ENCODE data around the gene SLC7A4. TPM values are rescaled to one million over a fixed set of nuclear protein-coding genes. Genes with fewer than 3 reads are reported as not detected.

SLC7A4 gene
- total RNA-seq, 2 experiments from 2014 or later: not detected

- Histone ChIP-seq H3K79me2 (ENCODE audit: insufficient read depth, low read depth, low read length) (no peaks in the 10 kb centered on the region), H4K20me1 (ENCODE audit: insufficient read depth, low read length) (no peaks in the 10 kb centered on the region), H3K27ac (ENCODE audit: low read depth, low read length, poor library complexity, severe bottlenecking) (no peak overlapping the region), H3K4me3 (ENCODE audit: low read depth, low read length, poor library complexity, severe bottlenecking) (no peak overlapping the region), H3K36me3 (ENCODE audit: insufficient read depth, low read length) (no peaks in the 10 kb centered on the region), H2AFZ (ENCODE audit: low read length) (no peak overlapping the region), H3K9me3 (ENCODE audit: low read length) (no peaks in the 10 kb centered on the region), H3K9me2 (ENCODE audit: insufficient read depth, low read length) (no peaks in the 10 kb centered on the region), H3K4me1 (ENCODE audit: insufficient read depth, low read length, poor library complexity, severe bottlenecking) (peaks cover 4% of the 10 kb centered on the region), H3K4me2 (ENCODE audit: low read length) (no peak overlapping the region)
- ChIA-PET CTCF (ENCODE audit: unreplicated experiment) (no interaction called here), POLR2A (no interaction called here)
- DNase-seq (ENCODE audit: low spot score): no peak
- TF ChIP-seq CTCF (conservative IDR thresholded peaks at IDR 0.05; ENCODE audit: low read length) (no peak), EZH2phosphoT487 (IDR thresholded peaks at IDR 0.05; ENCODE audit: borderline replicate concordance, low read depth, low read length) (no peak)
- intact Hi-C loops (cut with micrococcal nuclease; ENCODE audit: unreplicated experiment): loop anchor here (10.0 kb wide), 1 partner anchor 66 kb away; no protein-coding TSS in a partner anchor
- BruUV-seq (replicated peaks): no TSS peak
Measured at GRCh38 chr22:21028277-21029251, 3.8 kb downstream of the SLC7A4 start.

GRCh38 chr22:21026783-21027692 lies 5.3 kb downstream of the SLC7A4 start:
- H3K27ac ChIP-seq (ENCODE audit: low read depth, low read length, poor library complexity, severe bottlenecking): no peak overlapping the region
- ChIA-PET POLR2A (no interaction called here), CTCF (ENCODE audit: unreplicated experiment) (no interaction called here)
- no peaks in the 10 kb centered on the region for H3K79me2 ChIP-seq (ENCODE audit: insufficient read depth, low read depth, low read length)
- H2AFZ ChIP-seq (ENCODE audit: low read length): no peak overlapping the region
- H3K36me3 ChIP-seq (ENCODE audit: insufficient read depth, low read length): no peaks in the 10 kb centered on the region
- H3K4me2 ChIP-seq (ENCODE audit: low read length): no peak overlapping the region
- TF ChIP-seq EZH2phosphoT487 (IDR thresholded peaks at IDR 0.05; ENCODE audit: borderline replicate concordance, low read depth, low read length): no peak
- TF ChIP-seq CTCF (conservative IDR thresholded peaks at IDR 0.05; ENCODE audit: low read length): no peak
- intact Hi-C loops (cut with micrococcal nuclease; ENCODE audit: unreplicated experiment): loop anchor here (10.0 kb wide), 1 partner anchor 68 kb away; no protein-coding TSS in a partner anchor
- no peak for DNase-seq (ENCODE audit: low spot score)
- peaks cover 4% of the 10 kb centered on the region for H3K4me1 ChIP-seq (ENCODE audit: insufficient read depth, low read length, poor library complexity, severe bottlenecking)
- no TSS peak for BruUV-seq (replicated peaks)
- H3K9me3 ChIP-seq (ENCODE audit: low read length): no peaks in the 10 kb centered on the region
- H3K4me3 ChIP-seq (ENCODE audit: low read depth, low read length, poor library complexity, severe bottlenecking): no peak overlapping the region
- no peaks in the 10 kb centered on the region for H3K9me2 ChIP-seq (ENCODE audit: insufficient read depth, low read length)
- H4K20me1 ChIP-seq (ENCODE audit: insufficient read depth, low read length): no peaks in the 10 kb centered on the region

All from OCI-LY7 (cell line).